AG08395 (cell line): ENCODE data around the gene ARL8A.
A peak's percentile ranks its signal among the peaks of the same experiment; 100 is the strongest.
"Not testable (repeated sequence)": the region's sequence is repeated elsewhere in the genome, so short reads cannot be mapped to it uniquely, and the experiment has no call there.

Experiments used
- DNase-seq: peaks from one replicate; pipeline ENCODE4 v3.0.0; 2012; ENCODE audit warnings: mixed read lengths, low spot score

The ARL8A gene

DNA sequence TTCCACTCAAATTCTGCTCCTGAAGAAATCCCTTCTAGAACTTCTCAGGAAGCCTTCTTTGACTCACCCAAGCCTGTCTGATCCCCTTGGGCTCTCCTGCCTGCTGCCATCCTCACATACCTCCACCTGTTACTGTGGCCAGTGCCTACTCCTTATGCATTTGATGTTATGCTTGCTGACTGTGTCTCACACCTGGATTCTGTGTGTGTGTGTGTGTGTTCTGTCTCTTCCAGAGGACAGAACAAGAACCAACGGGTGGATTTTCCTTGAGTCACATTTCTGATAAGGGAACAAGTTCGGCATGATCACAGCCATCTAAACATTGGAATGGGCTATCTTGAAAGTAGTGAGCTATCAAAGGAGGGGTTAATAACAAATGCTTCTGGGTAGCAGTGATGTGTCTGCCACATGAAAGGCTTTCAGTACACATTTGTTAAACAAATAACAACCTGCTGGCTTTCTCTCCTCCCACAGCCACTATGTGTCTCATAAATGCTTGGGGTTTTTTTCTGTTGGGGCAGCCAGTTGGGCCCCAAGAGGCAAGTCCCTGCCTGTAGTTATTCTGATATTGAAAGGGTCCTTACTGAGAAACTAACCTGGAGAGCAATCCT is 30.7 kb downstream of the ARL8A start:
- DNase-seq: no peak

DNA sequence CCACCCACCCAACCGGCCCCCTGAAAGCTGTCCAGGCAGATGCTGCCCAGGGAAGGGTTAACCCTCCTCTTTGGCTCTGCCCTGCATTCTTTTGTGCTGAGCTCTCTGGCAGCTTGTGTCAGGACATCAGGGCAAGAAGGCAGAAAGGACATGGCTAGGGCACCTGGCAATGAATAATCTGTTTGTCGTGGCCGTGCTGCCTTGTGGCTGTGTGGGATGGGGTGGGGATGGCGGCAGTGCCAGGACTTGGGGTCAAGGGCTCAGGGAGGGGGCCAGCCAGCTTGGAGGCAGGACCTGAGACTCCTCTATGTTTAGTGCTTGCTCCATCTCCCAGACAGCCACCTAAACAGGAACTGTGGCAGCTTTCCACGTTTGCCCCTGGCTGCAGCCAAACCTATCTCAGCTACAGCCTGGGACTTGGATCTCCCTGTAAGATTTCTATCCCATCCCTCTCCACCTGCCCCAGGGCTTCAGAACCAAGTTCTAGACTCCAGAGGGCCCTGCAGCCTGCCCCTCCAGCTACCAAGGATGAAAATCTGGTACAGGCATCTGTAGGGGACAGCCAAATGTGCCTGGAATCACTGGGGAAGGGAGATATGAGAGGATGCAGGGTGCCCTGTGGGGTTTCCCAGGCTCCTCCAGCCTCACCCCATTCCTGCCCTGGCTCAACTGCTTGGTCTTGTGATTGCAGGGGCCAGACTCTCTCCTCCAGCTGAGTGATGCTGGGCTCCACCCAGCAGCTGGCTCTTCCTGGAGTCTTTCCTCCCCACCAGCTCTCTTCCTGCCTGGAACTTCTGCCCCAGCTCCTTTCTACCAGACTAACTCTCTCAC is 31.5 kb downstream of the ARL8A start:
- DNase-seq: peak; percentile 57

DNA sequence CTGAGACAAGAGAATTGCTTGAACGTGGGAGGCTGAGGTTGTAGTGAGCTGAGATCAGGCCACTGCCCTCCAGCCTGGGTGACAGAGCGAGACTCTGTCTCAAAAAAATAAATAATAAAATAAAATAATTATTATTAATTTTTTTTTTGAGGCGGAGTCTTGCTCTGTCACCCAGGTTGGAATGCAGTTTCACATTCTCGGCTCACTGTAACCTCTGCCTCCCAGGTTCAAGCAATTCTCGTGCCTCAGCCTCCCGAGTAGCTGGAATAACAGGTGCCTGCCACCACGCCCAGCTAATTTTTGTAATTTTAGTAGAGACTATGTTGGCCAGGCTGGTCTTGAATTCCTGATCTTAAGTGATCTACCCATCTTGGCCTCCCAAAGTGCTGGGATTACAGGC is 32.9 kb downstream of the ARL8A start:
- not testable (repeated sequence) for DNase-seq

- DNase-seq: no peak
Observed at GRCh38 chr1:202110977-202111376, 33.6 kb downstream of the ARL8A start.

DNA sequence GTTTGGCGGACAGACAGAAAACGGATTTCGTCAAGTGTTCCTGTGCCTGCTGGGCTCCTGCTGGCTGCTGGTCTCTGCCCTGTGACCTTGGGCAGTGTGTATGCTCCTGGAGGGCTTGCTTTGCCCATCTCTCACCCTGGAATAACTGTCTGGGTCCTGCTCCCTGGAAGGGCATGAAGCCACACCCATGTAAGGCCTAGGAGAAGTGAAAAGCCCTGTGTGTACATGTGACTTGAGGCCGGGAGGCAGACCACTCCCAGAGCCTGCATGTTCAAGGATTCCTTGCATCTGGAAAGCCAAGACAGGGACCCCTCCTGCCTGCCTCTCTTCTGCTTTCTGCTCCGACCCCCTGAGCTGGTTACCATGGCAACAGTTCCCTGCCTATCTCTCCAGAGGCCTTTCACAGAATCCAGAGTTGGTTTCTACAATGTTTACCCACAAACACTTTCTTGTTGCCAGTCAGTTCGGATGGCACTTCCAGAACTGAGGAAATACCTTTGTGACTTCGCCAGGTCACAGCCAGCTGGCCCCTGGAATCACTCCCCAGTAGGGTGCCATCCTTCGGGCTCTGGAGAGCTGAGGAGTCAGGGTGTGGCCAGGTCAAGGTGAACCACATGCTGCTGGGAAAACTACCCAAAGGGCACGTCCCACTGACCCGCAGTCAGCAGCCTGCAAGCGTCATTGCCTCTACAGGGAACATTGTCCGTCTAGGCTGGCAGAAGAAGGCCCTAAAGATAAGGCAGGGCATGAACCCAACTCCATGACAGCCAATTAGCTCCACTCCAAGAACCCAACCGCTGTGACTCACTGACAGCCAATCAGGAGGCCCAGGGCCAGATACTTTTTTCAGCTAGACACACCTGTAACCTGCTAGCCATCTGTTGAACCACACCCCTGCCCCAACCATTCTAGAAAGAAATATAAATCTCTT is 36.5 kb downstream of the ARL8A start:
- DNase-seq: no peak

DNA sequence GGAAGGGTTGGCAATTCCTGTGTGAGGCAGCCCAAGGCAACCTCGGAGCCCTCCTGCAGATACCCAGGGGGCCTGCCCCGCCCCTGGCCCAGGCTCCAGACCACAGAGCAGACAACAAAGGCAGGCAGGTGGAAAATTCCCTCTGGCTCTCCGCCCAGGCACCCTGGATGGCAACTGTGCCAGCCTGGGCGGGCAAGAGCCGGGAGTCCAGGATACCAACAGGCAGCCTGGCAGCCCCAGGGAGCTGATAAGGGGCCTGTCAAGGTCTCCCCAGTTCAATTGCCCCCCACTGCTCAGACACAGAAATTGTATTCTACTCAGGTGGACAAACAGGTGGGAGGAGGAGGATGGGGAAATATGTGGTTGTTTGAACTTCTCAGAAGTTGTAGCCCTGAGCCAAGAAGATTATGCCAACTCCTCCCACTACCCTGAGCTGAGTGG is 37.2 kb downstream of the ARL8A start:
- DNase-seq: no peak

DNA sequence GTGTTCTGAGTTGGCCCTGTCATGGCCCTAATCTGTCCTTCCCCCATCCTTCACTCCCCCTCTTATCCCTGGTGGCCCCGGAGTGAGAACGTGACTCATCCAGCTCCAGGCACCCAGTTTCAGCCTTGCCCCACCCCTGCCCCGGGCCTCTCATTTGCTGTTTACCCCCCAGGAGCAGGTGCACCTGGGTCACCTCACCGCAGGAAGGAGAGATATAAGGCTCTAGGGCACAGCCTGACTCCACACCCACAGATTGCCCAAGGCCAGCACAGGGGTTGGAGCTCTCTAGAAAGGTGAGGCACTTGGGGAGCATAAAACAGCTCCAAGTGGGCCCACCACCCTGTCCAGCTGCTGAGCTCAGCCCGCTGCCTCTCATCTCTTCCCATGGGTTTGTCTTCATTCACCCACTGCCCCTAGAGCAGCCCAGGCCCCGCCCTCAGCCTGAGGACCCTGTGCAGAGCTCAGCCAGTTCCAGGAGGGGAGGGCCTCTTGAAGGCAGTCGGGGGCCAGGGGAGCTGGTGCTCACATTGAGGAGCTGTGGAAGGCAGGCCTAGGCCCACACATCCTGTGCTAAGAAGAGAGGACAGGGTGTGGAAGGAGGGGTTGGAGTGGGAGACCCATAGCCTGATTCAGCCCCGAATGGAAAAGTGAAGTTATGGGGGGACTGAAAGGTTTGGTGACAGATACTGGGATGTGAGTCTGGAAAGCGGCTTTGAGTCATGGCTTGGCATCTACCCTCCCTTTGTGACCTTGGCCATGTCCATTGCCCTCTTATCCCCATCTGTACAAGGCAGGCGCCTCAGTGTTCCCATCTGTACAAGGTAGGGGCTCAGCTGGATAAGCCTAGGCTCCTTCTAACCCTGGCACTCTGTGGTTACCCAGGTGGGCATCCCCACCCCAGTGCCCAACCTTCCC is 37.9 kb downstream of the ARL8A start:
- DNase-seq: no peak

- DNase-seq: peak; percentile 47
Observed at GRCh38 chr1:202105571-202106339, 38.8 kb downstream of the ARL8A start.

- DNase-seq: no peak
Observed at GRCh38 chr1:202104073-202104472, 40.5 kb downstream of the ARL8A start.

GRCh38 chr1:202101184-202101583 is 43.4 kb downstream of the ARL8A start:
- no peak for DNase-seq

DNA sequence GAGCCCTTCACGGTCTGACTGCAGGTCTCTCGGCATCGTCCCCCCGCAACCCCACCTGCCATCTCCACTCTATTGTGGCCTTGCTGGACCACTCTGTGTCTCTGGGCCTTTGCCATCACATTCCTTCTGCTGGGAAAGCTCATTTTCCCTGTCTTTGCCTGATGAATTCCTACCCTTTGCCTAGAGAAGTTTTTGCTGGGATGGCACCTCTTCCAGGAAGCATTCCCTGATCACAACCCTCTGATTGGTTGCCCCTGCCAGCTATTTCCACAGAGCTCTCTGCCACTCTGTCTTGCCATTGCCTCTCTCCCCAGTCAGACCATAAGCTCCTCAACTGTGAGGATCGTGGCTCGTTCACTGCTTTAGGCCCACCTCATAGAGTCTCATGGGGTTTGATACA is 50.7 kb downstream of the ARL8A start:
- no peak for DNase-seq

DNA sequence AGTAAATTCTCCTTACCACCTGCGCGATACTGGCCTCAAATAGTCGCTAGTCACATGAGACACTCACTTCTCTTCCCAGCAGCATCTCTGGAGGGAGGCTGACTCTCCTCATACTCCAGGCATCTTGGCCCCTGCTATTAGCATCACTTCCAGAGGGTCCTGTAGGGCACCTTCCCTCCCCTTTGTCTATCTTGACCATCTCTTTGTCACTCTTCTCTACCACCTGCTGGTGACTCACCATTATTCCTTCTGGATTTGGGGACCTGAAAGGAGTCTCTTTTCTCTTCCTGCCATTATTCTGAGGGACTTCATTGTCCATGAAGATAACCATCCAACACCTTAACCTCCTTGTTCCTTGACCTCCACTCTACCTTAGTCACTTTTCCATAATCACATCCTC is 53.5 kb downstream of the ARL8A start:
- DNase-seq: no peak

DNA sequence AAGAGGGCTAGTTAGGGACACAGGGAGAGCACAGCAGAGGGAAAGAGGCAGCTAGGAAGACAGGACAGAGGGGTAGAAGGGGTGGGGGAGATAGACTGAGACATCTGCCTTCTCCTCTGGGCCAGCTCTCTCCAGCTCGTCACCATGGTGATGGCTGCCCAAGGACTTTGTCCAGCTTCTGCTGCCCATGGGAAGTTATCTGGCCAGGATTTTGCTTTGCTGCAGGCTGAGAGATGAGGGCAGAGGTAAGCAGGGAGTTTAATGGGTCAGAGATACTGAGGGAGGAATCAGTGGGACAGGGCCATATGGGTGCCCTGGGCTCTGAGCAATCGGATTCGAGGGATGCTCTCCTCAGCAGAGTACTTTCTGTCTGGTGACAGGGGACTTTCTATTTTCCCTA is 56.3 kb downstream of the ARL8A start:
- DNase-seq: no peak

GRCh38 chr1:202086579-202087350 is 57.8 kb downstream of the ARL8A start:
- DNase-seq: no peak

- DNase-seq: no peak
Observed at GRCh38 chr1:202085682-202086373, 58.7 kb downstream of the ARL8A start.

DNA sequence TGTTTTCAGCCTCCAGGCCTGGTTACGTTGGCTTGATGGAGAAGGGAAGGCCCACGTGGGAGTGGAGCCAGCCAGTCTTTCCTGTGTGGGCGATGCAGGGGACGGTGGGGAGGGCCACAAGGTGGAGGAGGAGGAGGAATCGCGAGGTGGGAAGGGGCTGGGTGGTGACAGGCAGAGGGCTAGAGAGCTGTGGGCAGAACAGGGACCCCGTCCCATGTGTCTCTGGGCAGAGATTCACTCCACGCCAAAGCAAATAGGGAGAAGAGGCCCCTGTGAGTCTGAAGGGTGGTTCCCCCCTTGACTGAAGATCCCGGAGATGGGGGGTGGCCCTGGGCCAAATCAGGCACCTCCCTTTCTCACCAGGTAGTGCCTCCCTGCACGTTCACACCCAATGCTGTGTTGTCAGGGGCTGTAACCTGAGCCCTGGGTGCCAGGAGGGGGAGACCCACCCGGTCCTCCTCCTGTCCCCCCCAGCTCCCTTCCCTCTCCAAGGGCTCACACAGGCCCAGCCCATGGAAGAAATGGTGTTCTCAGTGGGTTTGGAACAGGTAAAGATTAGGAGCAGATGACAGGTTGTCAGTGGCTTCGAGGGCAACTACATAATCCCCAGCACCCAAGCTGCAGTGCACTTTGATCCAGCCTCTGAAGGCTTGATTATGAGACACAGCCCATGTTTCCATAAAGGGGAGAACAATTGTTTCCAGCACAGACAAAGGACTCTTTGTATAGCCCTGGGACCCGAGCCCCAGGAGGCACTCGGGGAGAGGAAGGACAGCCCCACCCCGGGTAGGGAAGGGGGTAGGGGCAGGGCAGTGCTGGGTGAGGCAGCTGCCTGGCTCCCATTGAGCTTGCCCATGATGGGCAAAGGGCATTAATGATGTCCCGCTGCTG is 59.5 kb downstream of the ARL8A start:
- no peak for DNase-seq
